GDM1 (cell line): Measurements from ENCODE around the gene ANKZF1.

Source experiments
- DNase-seq: peaks from one replicate; lab custom pipeline; 2025; lab: John Stamatoyannopoulos, UW

ANKZF1 gene

DNA sequence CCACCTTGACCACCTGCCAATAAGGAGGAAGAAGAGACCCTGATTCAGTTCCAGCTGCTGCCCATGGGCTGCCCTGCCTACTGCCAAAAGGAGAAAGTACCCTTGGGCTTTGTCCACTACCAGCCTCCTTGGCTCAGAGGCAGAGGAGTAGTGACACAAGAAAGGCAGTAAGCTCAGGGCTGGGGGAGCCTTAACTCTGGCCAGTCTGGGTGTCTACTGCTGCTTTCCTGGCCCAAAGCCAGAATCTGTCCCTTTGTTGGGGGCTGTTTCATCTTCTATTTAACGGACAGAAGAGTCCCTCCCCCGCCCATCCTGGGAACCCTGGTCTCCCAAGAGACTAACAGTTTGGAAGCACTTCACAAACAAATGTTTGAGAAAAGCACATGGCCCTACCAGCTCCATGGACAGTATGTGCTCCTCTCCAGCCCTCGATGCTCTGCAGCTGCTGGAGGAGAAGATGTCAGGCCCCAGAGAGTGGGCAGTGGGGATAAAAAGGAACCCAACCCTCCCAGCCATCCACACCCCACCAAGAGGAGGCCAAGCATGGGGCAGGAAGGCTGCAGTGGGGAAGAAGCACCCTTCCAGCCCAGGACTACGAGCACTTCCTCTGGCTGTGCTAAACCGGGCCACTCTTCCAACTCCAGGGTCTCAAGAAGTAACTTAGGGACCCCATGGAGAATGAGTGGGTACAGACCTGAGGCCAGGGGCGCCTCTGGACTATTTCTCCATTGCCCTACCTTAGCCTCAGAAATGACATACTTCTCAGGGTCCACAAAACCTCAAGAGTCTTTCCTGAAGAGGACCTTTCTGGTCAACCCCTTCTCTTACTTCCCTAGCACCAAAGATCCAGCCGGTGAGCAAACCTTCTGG, 1.3 kb upstream of the ANKZF1 start:
- no peak for DNase-seq

DNA sequence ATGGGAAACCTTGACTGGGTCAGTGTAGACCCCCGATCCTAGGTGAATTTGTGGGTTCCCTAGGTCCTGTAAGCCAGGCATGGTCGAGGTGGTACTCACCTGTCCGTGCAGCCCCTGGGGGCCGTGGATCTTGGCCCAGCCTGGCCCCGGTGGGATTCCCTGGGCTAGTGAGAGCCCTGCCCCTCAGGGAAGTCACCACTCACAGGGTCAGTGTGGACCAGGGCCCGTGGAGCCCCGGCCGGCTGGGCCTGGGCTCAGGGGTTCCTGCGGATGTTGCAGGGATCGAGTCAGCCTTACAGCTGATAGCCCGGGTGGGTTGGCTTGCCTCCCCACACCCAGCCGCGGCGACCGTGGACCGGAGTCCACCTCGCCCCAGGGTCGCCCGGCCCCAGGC, 698 bp upstream of the ANKZF1 start:
- no peak for DNase-seq

DNA sequence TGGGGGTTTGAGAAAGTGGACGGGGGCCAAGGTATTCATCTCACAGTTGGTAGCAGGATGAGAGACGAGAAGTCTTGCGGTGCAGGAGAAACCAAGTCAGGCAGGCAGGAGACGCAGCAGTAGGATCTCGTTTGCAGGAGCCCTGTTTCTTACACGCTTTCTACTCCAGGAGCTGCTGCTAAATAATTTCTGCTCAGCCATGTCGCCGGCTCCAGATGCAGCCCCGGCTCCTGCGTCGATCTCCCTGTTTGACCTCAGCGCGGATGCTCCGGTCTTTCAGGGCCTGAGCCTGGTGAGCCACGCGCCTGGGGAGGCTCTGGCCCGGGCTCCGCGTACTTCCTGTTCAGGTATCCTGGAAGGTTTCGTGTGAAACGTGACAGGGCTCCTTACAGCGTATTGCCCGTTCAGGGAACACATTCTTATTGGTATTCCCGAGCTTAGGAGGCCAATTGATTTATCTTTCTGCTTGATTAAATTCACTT, 494 bp downstream of the ANKZF1 start:
- DNase-seq, result no peak

DNA sequence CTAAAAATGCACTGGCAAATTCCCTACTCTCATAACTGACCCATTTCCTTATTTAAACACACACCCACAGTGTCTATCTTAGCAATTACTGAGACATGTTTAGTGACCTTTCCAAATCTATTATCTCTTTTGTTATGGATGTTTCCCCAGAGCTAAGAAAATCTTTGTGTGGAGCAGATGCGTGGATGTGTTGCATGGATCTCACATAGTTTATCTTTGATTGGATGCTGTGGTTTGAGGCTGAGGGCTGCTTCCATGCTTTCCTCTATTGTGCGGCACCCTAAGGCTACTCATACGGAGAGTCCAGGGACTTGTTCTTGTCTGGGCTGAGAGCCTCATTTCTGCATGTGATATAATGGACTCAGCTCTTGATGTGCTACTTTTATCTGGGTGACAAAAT, 4.7 kb downstream of the ANKZF1 start:
- DNase-seq, result no peak

DNA sequence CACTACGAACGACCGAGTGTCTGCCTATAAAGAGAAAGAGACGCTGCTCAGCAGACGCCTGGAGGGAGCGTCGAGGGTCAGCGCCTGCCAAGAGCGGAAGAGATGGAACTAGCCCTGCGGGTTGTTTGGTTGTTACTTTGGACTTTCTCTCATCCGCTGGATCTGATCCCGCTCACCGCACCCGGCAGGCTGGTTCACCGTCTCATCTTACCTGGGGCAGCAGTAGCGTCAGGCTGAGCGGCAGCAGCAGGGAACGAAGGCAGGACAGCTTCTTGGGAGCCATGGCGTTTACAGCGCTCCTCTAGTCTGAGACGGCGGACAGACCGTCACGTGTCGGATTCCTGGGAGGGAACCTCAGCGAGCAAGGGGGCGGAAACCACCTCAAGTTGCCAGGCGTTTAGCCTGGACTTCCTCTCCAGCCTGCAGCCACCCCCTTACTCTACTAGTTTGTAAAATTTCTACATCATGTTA, 13.7 kb downstream of the ANKZF1 start:
- no peak for DNase-seq

DNA sequence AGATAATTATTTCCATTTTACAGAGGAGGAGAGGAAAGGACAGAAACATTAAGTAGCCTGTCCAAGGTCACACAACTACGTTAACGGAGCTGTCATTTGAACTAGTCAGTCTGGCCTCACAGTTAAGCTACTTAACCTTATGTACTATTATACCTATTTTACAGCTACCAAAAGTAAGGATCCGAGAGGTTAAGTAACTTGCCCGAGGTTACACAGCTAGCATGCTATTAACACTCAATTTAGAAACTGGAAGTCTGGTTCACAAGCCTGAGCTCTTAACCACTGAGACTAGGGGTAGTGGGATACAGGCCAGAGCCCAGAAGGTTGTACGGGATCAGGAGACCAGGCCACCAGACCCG, 15.2 kb downstream of the ANKZF1 start:
- no peak for DNase-seq

DNA sequence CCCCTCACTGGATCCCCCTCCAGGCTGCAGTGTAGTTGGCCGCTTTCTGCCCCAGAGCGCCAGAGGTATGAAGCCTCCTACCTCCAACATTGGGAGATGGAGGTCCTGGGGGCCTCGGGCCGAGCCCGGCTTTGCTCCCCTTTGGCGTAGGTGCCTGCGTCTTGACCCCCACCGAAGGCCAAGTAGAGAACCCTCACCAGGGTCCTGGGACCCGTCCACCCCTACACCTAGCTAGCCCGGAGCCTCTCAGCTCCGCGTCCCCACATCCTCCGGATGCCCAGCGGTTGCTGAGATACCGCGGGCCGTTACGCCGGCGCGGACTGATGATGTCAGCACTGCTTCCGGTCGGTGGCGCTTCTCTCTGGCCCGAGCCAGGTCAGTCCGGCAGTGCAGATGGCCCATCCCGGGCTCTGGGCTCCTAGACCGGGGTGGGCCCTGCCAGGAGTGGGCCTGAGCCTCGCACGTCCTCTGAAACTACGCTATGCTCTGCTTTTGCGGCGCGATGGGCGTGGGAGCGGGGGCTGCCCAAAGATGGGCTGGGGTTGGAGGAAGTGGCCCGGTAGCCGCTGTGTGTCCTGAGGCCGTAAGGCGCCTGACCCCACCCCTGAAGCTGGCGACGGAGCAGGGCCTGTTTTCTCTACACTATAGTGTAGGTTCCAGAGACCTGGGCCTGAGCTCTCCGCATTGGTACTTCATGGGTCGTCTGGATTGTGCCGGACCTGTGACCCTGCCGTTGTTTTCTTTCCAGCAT, 15.7 kb downstream of the ANKZF1 start, which contains the start of the genes GLB1L and STK16:
GLB1L (minus strand) TSS at position 297 of the 751 bp plus-strand sequence. CDS start 1,871 bp downstream, outside the sequence.
STK16 (plus strand) TSS at position 332 of the 751 bp plus-strand sequence. CDS start 521 bp downstream, outside the sequence.
- peak; percentile 87 for DNase-seq

DNA sequence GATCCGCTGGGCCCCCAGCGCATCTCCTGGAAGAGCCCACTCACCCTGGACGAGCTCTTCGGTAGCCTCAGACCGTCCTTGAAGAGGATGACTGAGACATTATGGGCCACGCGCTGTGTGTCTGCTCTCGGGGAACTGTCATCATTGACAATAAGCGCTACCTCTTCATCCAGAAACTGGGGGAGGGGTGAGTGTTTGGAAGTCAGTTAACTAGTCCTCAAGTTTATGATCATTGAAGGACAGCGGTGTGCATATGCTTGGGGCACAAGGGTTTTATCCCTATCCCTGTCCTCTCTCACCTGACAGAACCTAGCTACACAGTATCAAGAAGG, 16.3 kb downstream of the ANKZF1 start:
- no peak for DNase-seq

DNA sequence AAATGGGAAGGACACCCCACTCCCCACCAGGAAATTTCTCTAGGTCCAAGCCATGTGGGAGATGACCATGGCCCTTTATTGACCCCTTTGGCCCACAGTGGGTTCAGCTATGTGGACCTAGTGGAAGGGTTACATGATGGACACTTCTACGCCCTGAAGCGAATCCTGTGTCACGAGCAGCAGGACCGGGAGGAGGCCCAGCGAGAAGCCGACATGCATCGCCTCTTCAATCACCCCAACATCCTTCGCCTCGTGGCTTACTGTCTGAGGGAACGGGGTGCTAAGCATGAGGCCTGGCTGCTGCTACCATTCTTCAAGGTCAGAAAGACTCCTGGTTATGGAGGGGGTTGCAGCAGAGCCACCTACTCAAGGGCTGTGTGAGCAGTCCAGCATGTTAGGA, 17.0 kb downstream of the ANKZF1 start:
- DNase-seq, result no peak

DNA sequence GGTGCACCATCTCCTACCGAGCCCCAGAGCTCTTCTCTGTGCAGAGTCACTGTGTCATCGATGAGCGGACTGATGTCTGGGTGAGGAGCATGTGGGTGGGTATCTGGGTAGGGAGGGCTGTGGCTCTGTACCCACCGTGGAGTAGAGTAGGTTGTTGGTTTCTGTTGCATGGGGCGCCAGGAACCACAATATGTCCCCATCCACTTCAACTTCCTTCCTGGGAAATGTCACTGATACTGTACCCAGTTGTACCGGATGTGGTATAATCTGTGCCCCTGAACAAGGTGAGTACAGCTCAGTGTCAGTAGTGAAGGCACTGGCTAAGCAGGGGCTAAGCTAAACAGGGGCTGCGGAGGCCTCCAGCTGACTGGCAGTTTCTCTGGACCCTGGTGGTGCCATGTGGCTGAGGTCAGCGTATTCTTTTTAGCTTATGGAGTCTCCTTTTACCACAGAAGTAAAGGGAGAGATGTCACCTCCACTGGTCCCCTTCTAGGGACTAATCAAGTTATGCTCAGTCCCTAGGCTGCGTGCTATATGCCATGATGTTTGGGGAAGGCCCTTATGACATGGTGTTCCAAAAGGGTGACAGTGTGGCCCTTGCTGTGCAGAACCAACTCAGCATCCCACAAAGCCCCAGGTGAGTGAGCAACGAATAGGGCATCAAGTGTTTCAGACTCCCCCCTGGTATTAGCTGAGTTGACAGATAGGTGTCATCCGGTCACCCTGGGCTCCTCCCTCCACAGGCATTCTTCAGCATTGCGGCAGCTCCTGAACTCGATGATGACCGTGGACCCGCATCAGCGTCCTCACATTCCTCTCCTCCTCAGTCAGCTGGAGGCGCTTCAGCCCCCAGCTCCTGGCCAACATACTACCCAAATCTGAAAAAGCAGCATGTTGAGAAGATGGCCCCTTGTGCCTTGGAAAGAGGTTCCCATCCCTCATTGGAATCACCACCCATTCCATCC, 18.4 kb downstream of the ANKZF1 start:
- no peak for DNase-seq

DNA sequence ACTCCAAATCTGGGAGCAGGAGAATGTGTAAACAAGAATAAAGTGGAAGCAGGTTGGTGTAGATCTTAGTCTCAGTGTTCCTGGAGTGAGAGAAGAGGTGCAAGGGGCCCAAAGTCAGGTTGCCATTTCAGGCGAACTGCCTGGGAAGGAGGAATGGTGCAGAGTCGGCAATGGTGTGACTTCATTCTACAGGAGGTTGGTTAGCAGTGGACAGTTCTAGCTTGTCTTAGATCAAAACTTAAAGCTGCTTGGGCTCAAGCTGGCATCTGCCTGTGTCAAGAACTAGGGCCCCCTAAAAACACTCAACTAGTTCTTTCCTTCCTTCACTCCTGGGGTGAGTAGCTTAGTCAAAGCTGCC, 19.2 kb downstream of the ANKZF1 start:
- no peak for DNase-seq

DNA sequence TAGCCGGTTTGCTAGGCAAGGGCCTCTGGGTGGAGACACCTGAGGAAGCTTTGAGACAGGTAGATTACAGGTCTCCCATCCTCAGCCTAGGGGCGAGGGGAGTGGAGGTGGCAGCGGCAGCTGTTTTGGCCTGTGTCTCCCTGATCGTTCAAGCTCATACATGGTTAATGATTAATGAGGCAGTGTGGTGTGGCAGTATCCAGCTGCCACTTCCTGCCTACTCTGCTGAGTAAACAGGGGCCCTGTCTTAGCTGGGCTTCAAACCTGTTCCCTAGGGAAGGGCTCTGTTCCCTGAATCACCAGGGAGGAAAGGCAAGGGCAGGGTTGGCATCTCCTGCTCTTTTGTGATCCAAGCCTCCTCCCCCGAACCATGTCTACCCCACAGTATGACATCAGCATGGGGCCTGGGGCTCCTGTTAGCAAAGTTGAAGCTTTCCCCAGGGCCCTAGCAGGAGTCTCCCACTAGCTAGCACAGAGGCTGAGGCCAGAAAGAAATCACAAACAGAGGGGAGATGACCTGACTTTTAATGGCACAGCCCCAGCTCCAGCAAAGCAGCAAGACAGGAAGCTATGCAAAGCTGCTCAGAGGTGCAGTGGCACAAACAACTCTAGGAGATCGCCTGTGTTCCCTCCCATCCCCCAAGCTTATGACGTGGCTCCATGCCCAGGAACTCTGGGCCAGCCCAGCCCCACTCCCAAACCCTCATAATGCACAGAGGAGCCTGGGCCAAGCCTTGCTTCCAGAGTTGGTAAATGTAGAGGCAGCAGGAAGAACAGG, 19.8 kb downstream of the ANKZF1 start:
- DNase-seq, result peak; percentile 18

DNA sequence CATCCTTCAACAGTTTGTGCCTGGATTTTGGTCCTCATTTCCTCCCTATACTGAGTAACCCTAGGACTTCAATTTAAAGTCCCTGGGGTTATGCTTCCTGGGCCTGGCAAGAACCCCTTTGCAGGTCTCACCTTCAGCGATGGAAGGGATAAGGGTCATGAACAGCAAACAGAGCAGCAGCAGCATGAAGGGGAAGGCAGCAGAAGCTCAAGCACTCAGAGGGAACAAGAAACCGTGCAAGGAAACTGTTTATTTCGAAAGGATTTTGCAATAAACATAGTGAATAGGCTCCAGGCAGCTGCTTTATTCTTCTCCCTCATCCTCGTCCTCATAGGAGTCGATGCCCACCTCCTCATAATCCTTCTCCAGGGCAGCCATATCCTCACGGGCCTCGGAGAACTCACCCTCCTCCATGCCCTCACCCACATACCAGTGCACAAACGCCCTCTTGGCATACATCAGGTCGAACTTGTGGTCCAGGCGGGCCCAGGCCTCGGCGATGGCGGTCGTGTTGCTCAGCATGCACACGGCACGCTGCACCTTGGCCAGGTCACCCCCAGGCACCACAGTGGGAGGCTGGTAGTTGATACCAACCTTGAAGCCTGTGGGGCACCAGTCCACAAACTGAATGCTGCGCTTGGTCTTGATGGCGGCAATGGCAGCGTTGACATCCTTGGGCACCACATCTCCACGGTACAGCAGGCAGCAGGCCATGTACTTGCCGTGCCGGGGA, 20.6 kb downstream of the ANKZF1 start:
- DNase-seq, result no peak

DNA sequence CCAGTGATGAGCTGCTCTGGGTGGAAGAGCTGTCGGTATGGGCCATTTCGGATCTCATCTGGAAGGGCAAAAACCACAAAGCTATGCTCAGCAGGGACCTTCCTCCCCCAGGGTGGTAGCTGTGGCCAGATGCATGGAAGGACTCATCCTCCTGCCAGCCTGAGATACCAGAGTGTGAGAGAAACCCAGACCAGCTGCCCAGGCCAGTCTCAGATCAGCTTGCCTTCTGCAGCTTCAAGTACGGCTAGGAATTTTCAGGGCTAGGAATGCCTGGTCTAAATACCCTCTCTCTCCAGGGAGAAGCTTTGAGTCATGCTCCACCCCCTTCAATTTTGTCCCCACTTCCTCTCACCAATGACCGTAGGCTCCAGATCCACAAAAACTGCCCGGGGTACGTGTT, 22.1 kb downstream of the ANKZF1 start:
- DNase-seq, result no peak

DNA sequence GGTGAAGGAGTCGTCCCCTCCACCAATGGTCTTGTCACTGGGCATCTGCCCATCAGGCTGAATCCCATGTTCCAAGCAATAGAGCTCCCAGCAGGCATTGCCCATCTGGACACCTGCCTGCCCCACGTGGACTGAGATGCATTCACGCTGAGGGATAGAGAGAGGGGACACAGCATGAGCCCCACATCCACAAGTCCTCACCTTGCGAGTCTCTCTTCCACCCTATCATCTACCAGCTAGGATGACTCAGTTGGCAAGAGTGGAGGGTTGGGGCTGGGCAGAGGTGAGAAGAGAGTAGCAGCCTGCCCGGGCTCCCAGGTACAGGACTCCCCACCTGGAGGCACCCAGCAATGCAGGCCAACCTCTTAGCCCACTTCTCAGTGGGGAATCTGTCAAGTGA, 22.5 kb downstream of the ANKZF1 start:
- DNase-seq, result no peak

DNA sequence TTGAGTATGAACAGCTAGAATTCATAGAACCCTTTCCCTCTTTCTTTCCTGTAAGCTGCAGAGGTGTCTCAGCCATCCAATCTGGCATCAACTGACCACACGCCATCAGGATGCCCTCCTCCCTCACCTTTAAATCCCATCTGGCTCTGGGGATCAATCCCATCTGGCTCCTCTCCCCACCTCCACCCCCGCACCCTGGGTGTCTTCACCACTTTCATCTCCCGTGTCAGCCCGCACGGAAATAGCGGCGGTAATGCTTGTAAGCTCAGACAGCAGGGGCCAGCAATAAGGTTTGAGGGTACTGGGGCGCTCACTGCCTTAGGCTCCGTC, 22.9 kb downstream of the ANKZF1 start:
- DNase-seq, result no peak

DNA sequence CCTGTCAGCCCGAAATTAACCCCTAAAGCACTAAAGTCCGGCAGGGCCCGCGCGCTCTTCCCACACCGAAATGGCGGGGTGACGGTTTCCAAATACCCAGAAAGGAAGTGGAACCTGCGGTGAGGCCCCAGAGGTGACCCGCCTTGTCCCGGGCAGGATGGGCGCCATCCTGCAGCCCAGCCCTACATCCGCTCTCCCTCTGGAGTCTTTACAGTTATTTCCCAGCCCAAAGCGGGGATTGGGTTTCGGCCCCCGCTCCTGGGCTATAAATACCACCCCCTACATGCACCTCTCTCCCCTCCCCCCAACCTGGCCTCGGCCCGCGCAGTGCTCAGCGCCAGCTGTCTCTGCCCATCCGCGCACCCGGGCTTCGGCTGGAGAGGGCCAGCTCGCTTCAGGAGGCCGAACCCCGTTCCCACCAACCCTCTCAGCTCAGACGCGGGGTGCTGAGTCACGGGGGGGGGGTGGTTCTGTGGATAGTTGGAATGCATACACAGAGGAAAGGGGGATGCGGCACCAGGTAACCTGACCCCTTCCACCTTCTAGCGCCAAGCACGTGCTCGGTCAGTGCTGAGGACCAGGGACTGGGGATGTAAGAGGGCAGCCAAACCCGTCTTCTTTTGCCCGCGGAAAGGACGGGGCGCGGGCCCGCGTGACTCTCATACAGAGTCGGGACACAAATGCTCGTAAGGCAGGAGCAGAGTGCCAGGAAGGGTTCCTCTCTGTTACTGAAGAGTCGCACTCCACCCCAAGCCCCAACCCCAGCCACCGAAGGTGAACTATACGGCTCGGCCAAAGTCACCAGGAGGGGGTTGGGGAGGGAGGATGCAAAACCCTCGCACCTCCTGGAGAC, 23.5 kb downstream of the ANKZF1 start, which contains the start of gene TUBA4B:
TUBA4B (plus strand) TSS at position 344 of the 853 bp plus-strand sequence; CDS start at position 509, 165 bp downstream.
- no peak for DNase-seq

DNA sequence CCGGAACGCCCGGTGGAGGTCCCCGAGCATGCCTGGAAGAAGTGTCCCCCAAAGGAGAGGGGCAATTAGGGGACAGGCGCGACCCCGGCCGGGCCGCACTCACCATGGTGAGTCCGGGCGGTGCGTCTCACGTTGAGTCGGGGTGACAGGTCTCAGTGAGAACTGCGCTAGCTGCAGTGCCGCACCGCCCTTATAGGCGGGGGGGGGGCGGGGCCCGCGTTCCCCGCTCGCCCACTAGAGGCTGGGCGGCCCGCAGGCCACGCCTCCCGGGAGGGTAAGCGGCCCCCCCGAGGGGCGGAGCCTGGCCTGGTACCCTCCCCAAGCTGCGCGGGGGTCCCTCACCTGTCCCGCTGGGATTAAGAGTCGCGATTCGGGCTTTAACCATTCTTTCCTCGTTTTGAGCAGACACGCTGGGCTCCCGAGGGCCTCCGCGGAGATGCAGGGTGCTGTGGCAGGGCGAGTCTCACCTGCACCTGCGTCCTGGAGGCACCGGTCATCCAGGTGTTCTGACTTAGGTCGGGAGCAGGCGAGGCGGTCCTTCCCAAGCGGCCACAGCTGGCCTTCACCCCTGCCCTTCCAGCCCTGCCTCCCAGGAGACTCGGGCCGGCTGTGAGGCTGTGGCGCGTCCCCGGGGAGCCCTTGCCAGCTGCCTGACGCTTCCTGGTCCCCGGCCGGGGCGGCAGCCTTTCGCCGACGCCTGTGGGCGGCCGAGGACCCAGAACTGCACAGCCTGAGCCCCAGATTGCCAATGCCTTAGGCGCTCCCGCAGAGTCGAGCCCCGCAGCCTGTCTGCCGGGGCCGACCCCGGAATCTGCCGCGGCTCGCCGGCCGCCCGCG, 24.4 kb downstream of the ANKZF1 start, which contains the start of gene TUBA4A:
TUBA4A (minus strand) TSS at position 166 of the 837 bp plus-strand sequence; CDS start at position 106, 60 bp downstream.
- DNase-seq, result peak; percentile 78
